K562 (cell line): ENCODE measurements around the gene RETNLB. TPM values are rescaled to one million over a fixed set of nuclear protein-coding genes. Genes with fewer than 3 reads are reported as not detected.

Experiments
- ATAC-seq: fragments of 200-7000 bp; cut with Tn5 transposase; 3 replicates; pipeline ENCODE4 v1.9.1; 2020; ENCODE audit warnings: moderate library complexity
- BruUV-seq: library from RNA; stranded (reverse); fragments of 400-500 nt; replicated peaks from 2 replicates; lab custom pipeline; 2021; lab: Mats Ljungman, UMichigan
- CTCF ChIA-PET: fragments of 300-600 bp; formaldehyde crosslinking; extraction: SDS; loops from one replicate; lab custom pipeline; 2021; ENCODE audit warnings: low intra/inter-chr PET ratio; lab: Yijun Ruan, JAX
- POLR2A ChIA-PET: fragments of 300-600, 350-650 bp; sonication (Branson Sonifier 250); formaldehyde crosslinking; extraction: SDS; loops from one replicate; lab custom pipeline; 2021; ENCODE audit warnings: antibody characterized with exemption, inconsistent platforms; lab: Yijun Ruan, JAX
- DNase-seq, 4 experiments: peaks; one replicate each; pipeline versions ENCODE4 v3.0.0 to v3.0.0-alpha.2; 2011 to 2018; ENCODE audit warnings: low spot score in 3 of 4, mixed read lengths in 3 of 4; ENCODE audit errors: extremely low read depth in 1 of 4
- FAIRE-seq: peaks from 2 replicates; lab custom pipeline; 2011; peaks lifted over from hg19 to GRCh38; lab: Jason Lieb, UNC
- H2AFZ ChIP-seq: 2 replicates; pipeline ENCODE4 v1.6.0; 2011; ENCODE audit warnings: low read depth, low read length, control low read depth, inconsistent platforms
- H3K27ac ChIP-seq: fragments of 200-600 bp; 3 replicates; pipeline ENCODE4 v1.8.0; 2011; ENCODE audit warnings: low read depth, mild to moderate bottlenecking, control low read depth, inconsistent platforms, low read length, moderate library complexity, mixed read lengths; ENCODE audit errors: extremely low read depth
- H3K27me3 ChIP-seq, 2 experiments: fragments of 300-600 bp in 1 of 2; 2 replicates in 1 of 2; 3 replicates in 1 of 2; pipeline versions ENCODE4 v1.6.0 to v1.8.0; 2011; ENCODE audit warnings: inconsistent platforms in 2 of 2, low read length in 2 of 2, mild to moderate bottlenecking in 1 of 2, mixed read lengths in 1 of 2, moderate library complexity in 1 of 2; ENCODE audit not compliant: control insufficient read depth in 2 of 2, insufficient read depth in 2 of 2
- H3K36me3 ChIP-seq: fragments of 300-600 bp; 3 replicates; pipeline ENCODE4 v1.8.0; 2011; ENCODE audit warnings: mild to moderate bottlenecking, low read length, inconsistent platforms; ENCODE audit not compliant: control insufficient read depth, insufficient read depth
- H3K4me1 ChIP-seq, 2 experiments: fragments of 200-600 bp in 1 of 2; replicated peaks in 1 of 2; 2 replicates in 1 of 2; 3 replicates in 1 of 2; pipeline versions ENCODE4 v1.5.1 to v1.8.0; 2011; ENCODE audit warnings: inconsistent platforms in 2 of 2, low read length in 2 of 2, mild to moderate bottlenecking in 1 of 2, mixed read lengths in 1 of 2, moderate library complexity in 1 of 2; ENCODE audit not compliant: control insufficient read depth in 2 of 2, insufficient read depth in 2 of 2
- H3K4me2 ChIP-seq: 2 replicates; pipeline ENCODE4 v1.6.1; 2011; ENCODE audit warnings: low read length, control low read depth, inconsistent platforms, mixed read lengths; ENCODE audit not compliant: insufficient read depth
- H3K4me3 ChIP-seq: fragments of 200-600 bp; sonication (generic), shearing (Covaris generic); 2 replicates; pipeline ENCODE4 v1.5.1; 2016; ENCODE audit warnings: control low read depth, inconsistent platforms
- H3K79me2 ChIP-seq: fragments of 200-600 bp; 3 replicates; pipeline ENCODE4 v1.8.0; 2011; ENCODE audit warnings: low read length, inconsistent platforms; ENCODE audit not compliant: control insufficient read depth, insufficient read depth
- H3K9ac ChIP-seq, 2 experiments: 2 replicates each; pipeline versions ENCODE4 v1.6.0 to v1.6.1; 2011; ENCODE audit warnings: low read depth in 2 of 2, low read length in 2 of 2, control low read depth in 1 of 2, inconsistent platforms in 1 of 2, mild to moderate bottlenecking in 1 of 2, mixed read lengths in 1 of 2; ENCODE audit not compliant: insufficient read depth in 1 of 2
- H3K9me1 ChIP-seq: one replicate; pipeline ENCODE4 v1.6.0; 2011; ENCODE audit warnings: inconsistent platforms, mild to moderate bottlenecking, low read length, moderate library complexity; ENCODE audit not compliant: control insufficient read depth, insufficient read depth
- H3K9me3 ChIP-seq: replicated peaks from 2 replicates; pipeline ENCODE4 v1.5.1; 2011; ENCODE audit warnings: low read depth, low read length, inconsistent platforms; ENCODE audit not compliant: control insufficient read depth, insufficient read depth
- H4K20me1 ChIP-seq: replicated peaks from 2 replicates; pipeline ENCODE4 v1.6.1; 2011; ENCODE audit warnings: low read length, inconsistent platforms, mixed read lengths; ENCODE audit not compliant: control insufficient read depth, insufficient read depth
- CAMTA2 ChIP-seq: fragments of 250-450 bp; sonication (Bioruptor Pico); conservative IDR thresholded peaks from 2 replicates; pipeline ENCODE4 v1.5.1; 2022
- CBFA2T2 ChIP-seq: fragments of 450-650 bp; conservative IDR thresholded peaks from 2 replicates; pipeline ENCODE4 v1.6.1; 2017; ENCODE audit warnings: mild to moderate bottlenecking
- FIP1L1 ChIP-seq: fragments of 200-400 bp; formaldehyde crosslinking; IDR thresholded peaks from 2 replicates; pipeline ENCODE4 v1.6.1; 2018; ENCODE audit warnings: mild to moderate bottlenecking, low read depth, low read length; ENCODE audit not compliant: poor library complexity, severe bottlenecking
- HDAC1 ChIP-seq, 2 experiments: fragments of 450-650 bp; IDR thresholded peaks; 2 replicates each; pipeline ENCODE4 v1.6.1; 2016 to 2017; ENCODE audit warnings: inconsistent platforms in 1 of 2, mild to moderate bottlenecking in 1 of 2, moderate library complexity in 1 of 2
- HNRNPL ChIP-seq: fragments of 200-400 bp; formaldehyde crosslinking; IDR thresholded peaks from 2 replicates; pipeline ENCODE4 v1.6.1; 2017; ENCODE audit warnings: low read depth, mild to moderate bottlenecking, low read length
- L3MBTL2 ChIP-seq: fragments of 450-650 bp; IDR thresholded peaks from 2 replicates; pipeline ENCODE4 v1.6.1; 2016; ENCODE audit warnings: mild to moderate bottlenecking, moderate library complexity
- MAFG ChIP-seq: fragments of 450-650 bp; conservative IDR thresholded peaks from 2 replicates; pipeline ENCODE4 v1.6.1; 2016; ENCODE audit warnings: missing genetic modification characterization, missing compliant biosample characterization
- MEF2D ChIP-seq: conservative IDR thresholded peaks from 2 replicates; pipeline ENCODE4 v1.6.1; 2016; ENCODE audit warnings: low read depth, missing genetic modification characterization, missing compliant biosample characterization
- PHB2 ChIP-seq: fragments of 450-650 bp; IDR thresholded peaks from 2 replicates; pipeline ENCODE4 v1.6.1; 2017; ENCODE audit warnings: low read depth
- TAL1 ChIP-seq: fragments of 450-650 bp; IDR thresholded peaks from 2 replicates; pipeline ENCODE4 v1.6.1; 2016; ENCODE audit warnings: mild to moderate bottlenecking
- ZNF41 ChIP-seq: fragments of 250-450 bp; sonication (Bioruptor Pico); conservative IDR thresholded peaks from 2 replicates; pipeline ENCODE4 v1.4.0; 2020; ENCODE audit warnings: mild to moderate bottlenecking
- ZNF57 ChIP-seq: fragments of 450-650 bp; formaldehyde crosslinking; IDR thresholded peaks from 2 replicates; pipeline ENCODE4 v1.4.0; 2020; ENCODE audit warnings: mild to moderate bottlenecking, moderate library complexity
- WGBS: fragments of 100-300 bp; shearing (Covaris generic); methylation state at CpG from one replicate; pipeline ENCODE4 v1.1.6; 2016; ENCODE audit warnings: low coverage, mixed read lengths; ENCODE audit not compliant: insufficient coverage; ENCODE audit errors: missing lambda C conversion rate; 5-methylcytosine and 5-hydroxymethylcytosine counted together
- in situ Hi-C: fragments of 300-500 bp; cut with MboI; formaldehyde crosslinking; loops from 4 replicates; pipeline ENCODE4 v1.15.0; 2018; ENCODE audit warnings: inconsistent platforms, mixed read lengths
- intact Hi-C: fragments of 100-400 bp; cut with micrococcal nuclease; formaldehyde crosslinking; loops from 2 replicates; pipeline ENCODE4 v1.14.2; 2022
- polyA plus RNA-seq, 8 experiments: library from polyadenylated mRNA; depleted of rRNA in 4 of 8; stranded (reverse) in 5 of 8; unstranded in 3 of 8; fragments of >200 nt; fragmentation: Nextera tagmentation in 2 of 8; fragmentation: Illumina TruSeq in 1 of 8; extraction: Ambion mirVana in 2 of 8; extraction: Trizol in 1 of 8; gene quantifications; 2 replicates each; pipeline versions ENCODE4 v1.2.1 to v1.2.3, GENCODE V29; 2011 to 2014; ENCODE audit warnings: inconsistent platforms in 1 of 8, missing spikeins in 1 of 8
- total RNA-seq, 7 experiments: library from RNA; depleted of rRNA in 6 of 7; stranded (reverse); fragments of >200 nt in 6 of 7; fragmentation: Illumina TruSeq in 2 of 7; extraction: Trizol in 2 of 7; gene quantifications; 2 replicates each; pipeline versions ENCODE4 v1.2.1 to v1.2.3, GENCODE V29; 2011 to 2021; ENCODE audit warnings: low replicate concordance in 1 of 7
- TF ChIP-seq, protein P1 (sequence below): IDR thresholded peaks from 2 replicates; pipeline ENCODE4 v1.6.1; 2016; ENCODE audit warnings: missing genetic modification characterization, missing compliant biosample characterization
- TF ChIP-seq, protein P2 (sequence below): fragments of 250-450 bp; sonication (Bioruptor Pico); IDR thresholded peaks from 2 replicates; pipeline ENCODE4 v1.5.0; 2022; ENCODE audit warnings: mild to moderate bottlenecking

The RETNLB gene
- total and polyA plus RNA-seq, 9 of the 15 experiments (the other 6 are each of a cell fraction or from before 2014, with no cell fraction given), result not detected

DNA sequence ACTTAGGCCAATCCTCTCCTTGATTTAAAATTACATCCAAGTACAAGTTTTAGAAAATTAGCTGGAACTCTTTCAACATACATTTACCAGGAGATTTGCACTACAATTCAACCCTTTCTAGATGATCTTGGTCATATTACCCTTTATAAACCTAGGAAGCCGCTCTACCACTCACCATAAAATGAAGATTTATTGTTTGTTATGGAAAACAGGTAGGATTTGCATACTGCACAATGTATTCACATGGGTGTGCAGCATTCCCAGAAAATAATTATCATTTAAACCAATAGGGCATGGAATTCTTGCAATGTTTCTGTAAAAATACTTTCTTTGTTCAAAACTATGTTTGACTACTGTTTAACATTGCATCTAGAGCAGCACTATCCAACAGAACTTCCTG lies 18.4 kb upstream of the RETNLB start:
- DNase-seq (no peak), FAIRE-seq (no peak), ATAC-seq (no peak)
- H3K4me1 ChIP-seq, result no peaks in the 10 kb centered on the region
- BruUV-seq, result no TSS peak
- no peaks in the 10 kb centered on the region for H3K27me3 ChIP-seq
- ChIA-PET POLR2A (no interaction called here), CTCF (no interaction called here)
- H3K79me2 ChIP-seq, result no peaks in the 10 kb centered on the region
- H3K27ac ChIP-seq, result no peak overlapping the region
- intact Hi-C loops, result no loop called here
- no peaks in the 10 kb centered on the region for H3K9me3 ChIP-seq
- WGBS, result 0% methylated on average over 1 of the region's 1 CpG
- TF ChIP-seq MEF2D (tag) (no peak), MAFG (tag) (no peak), FIP1L1 (no peak), HNRNPL (no peak), HDAC1 (IDR thresholded peaks at IDR 0.05) (no peak), CBFA2T2 (no peak), ZNF41 (CRISPR knock-in tag) (no peak), PHB2 (no peak), L3MBTL2 (no peak), ZNF57 (no peak), CAMTA2 (CRISPR knock-in tag) (no peak), TAL1 (no peak)
- TF ChIP-seq, protein P1, sequence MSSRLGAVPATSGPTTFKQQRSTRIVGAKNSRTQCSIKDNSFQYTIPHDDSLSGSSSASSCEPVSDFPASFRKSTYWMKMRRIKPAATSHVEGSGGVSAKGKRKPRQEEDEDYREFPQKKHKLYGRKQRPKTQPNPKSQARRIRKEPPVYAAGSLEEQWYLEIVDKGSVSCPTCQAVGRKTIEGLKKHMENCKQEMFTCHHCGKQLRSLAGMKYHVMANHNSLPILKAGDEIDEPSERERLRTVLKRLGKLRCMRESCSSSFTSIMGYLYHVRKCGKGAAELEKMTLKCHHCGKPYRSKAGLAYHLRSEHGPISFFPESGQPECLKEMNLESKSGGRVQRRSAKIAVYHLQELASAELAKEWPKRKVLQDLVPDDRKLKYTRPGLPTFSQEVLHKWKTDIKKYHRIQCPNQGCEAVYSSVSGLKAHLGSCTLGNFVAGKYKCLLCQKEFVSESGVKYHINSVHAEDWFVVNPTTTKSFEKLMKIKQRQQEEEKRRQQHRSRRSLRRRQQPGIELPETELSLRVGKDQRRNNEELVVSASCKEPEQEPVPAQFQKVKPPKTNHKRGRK, result no peak
- TF ChIP-seq, protein P2, sequence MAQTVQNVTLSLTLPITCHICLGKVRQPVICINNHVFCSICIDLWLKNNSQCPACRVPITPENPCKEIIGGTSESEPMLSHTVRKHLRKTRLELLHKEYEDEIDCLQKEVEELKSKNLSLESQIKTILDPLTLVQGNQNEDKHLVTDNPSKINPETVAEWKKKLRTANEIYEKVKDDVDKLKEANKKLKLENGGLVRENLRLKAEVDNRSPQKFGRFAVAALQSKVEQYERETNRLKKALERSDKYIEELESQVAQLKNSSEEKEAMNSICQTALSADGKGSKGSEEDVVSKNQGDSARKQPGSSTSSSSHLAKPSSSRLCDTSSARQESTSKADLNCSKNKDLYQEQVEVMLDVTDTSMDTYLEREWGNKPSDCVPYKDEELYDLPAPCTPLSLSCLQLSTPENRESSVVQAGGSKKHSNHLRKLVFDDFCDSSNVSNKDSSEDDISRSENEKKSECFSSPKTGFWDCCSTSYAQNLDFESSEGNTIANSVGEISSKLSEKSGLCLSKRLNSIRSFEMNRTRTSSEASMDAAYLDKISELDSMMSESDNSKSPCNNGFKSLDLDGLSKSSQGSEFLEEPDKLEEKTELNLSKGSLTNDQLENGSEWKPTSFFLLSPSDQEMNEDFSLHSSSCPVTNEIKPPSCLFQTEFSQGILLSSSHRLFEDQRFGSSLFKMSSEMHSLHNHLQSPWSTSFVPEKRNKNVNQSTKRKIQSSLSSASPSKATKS (CRISPR knock-in tag), result no peak
- in situ Hi-C loops, result no loop called here
- H3K36me3 ChIP-seq, result no peaks in the 10 kb centered on the region
- no peaks in the 10 kb centered on the region for H3K9me1 ChIP-seq
- no peak overlapping the region for H3K4me3 ChIP-seq
- H2AFZ ChIP-seq, result no peak overlapping the region
- no peak overlapping the region for H3K9ac ChIP-seq
- no peak overlapping the region for H3K4me2 ChIP-seq
- no peaks in the 10 kb centered on the region for H4K20me1 ChIP-seq
